HUDEP-2 (cell line): ENCODE data around the gene TMEM205.
A peak's percentile ranks its signal among the peaks of the same experiment; 100 is the strongest.
"Not testable (repeated sequence)": the region's sequence is repeated elsewhere in the genome, so short reads cannot be mapped to it uniquely, and the experiment has no call there.

ENCODE experiments used
- DNase-seq, 76 experiments: peaks; one replicate each; lab custom pipeline; 2025; ENCODE audit not compliant: unreplicated experiment in 76 of 76; lab: John Stamatoyannopoulos, UW

Gene TMEM205

GRCh38 chr19:11320278-11320995, 25.6 kb downstream of the TMEM205 start:
- not testable (repeated sequence) for DNase-seq

GRCh38 chr19:11306337-11306736, 39.7 kb downstream of the TMEM205 start:
- no peak for DNase-seq

DNA sequence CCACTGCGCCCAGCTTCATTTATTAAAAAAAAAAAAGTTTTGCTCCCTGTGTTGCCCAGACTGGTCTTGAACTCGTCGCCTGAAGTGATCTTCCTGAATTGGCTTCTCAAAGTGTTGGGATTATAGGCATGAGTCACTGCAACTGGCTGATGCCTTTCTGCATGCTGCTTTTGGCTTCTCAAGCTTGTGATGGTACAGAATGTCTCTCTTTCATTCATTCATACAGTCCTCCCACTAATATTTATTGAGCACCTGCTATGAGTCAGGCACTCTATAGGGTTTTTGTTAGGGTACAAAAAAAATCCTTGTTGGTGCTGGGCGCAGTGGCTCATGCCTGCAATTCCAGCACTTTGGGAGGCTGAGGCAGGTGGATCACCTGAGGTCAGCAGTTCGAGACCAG, 41.1 kb downstream of the TMEM205 start:
- DNase-seq, result no peak

DNA sequence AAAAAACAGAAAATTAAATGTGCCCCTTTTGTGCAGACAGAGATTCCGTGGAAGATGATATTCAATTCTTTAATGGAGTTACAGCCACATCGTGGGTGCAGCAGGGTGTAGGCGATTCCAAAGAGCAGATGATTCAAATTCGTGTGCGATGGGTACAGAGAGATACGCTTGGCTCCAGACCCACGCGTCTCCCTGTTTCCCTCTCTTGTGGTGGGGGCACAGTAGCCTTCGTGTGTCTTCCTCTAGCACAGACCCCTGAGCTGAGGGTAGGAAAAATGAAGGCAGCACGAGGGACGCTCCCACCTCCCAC, 45.3 kb downstream of the TMEM205 start:
- no peak for DNase-seq

DNA sequence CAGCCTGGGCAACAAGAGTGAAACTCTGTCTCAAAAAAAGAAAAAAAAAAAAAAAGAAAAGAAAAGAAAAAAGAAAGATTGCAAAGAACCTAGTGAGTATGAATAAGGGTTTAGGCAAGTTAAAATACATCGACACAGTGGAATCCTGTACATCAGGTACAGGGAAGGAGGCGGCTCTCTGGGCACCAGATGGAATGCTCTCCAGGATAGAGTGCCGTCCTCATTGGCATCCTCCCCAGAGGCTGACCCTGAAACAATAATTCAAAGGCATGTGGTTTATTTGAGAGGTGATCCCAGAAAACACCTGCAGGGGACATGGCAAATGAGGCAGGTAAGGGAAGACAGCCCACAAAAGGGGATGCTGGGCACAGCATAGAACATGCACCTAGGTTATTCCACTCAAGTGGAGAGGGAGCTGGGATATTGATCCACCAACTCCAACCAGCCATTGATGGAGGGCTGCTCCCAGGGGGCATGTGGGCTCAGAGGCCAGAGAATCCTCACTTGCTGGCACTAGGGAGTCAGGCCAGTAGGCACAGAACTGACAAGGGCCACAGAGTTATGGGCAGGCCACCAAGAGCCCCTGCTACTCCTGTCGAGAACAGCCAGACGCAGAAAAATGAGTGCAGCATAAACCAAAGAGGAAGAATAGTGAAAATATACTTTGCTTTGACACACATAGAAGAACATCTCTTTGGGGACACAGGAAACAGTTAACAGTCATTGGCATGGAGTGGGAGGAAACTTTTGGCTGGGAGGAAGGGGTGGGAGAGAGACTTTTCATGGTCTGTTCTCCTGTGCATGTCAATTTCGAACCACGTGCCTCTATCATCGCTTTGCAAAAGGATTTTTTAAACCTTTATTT, 45.9 kb downstream of the TMEM205 start:
- no peak for DNase-seq

- DNase-seq, result no peak
Measured at GRCh38 chr19:11296264-11296663, 49.8 kb downstream of the TMEM205 start.

GRCh38 chr19:11295665-11296245, 50.3 kb downstream of the TMEM205 start, which contains the start of gene TSPAN16:
Gene TSPAN16 (plus strand): TSS chr19:11296160. CDS start chr19:11296298, 138 bp downstream.
- no peak for DNase-seq

DNA sequence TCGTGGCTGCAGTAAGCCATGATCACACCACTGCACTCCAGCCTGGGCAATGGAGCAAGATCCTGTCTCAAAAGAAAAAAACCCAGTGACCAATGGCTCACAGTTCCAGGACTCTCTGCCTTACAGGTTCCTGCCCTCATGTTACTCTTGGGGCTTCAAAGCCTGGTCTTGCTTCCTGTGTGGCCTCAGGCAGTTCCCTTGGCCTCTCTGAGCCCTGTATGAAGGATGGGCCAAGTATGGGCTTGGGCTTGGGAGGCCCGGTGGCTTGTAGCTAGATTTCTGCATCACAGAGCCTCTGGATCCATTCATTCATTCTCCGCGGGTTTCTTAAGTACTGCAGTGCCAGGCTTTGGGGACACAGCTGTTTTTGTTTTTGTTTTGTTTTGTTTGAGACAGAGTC, 50.9 kb downstream of the TMEM205 start:
- DNase-seq, result no peak

DNA sequence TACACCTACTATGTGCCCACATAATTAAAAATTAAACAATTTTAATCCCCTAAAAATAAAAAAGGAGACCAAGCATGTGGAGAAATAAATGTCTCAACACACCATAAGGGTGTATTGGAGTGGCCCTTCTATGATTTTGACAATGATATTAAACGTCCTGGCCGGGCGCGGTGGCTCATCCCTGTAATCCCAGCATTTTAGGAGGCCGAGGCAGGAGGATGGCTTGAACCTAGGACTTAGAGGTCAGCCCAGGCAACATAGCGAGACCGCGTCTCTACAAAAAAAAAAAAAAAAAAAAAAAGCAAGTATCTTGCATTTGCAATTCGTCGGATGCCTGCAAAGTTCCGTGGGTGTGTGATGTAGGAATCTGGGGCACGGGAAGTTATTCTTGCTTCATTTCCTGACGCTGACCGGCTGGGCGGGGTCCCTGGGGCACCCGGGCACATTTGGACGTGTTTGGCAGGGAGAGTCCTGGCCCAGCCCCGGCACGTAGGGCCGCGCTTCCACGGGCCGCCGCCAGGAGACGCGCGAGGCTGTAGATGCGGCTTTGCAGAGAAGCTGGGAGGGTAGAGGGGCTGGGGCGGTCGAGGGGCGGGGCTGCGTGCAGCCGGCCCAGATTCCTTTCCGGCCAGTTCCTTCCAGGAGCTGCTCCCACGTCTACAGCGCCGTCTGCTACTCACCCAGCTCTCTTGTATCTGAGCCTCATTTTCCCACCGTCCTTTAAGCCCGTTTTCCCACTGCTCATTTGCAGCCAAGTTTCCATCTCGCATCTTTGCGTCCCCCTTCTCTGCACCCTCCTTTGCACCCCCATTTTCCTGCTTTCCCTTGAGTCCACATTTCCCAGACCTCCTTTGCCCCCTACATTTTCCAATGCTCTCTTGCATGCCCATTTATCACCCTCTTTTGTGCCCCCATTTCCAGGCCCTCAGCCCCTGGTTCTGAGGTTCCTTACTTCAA, 52.4 kb downstream of the TMEM205 start:
- DNase-seq, result peak in 74 of 76 experiments; percentile 18 to 91 (median 74)
